GM18511 (cell line): ENCODE results near the gene CBX2.

Source experiments
- ATAC-seq: cut with Tn5 transposase; IDR thresholded peaks from one replicate; pipeline ENCODE4 v1.9.1; 2021; ENCODE audit warnings: mild to moderate bottlenecking, moderate library complexity; ENCODE audit not compliant: unreplicated experiment

CBX2 gene

GRCh38 chr17:79799174-79799537, 21.2 kb downstream of the CBX2 start:
- ATAC-seq: no peak

GRCh38 chr17:79799538-79800324, 21.8 kb downstream of the CBX2 start:
- no peak for ATAC-seq

GRCh38 chr17:79800325-79801155, 22.6 kb downstream of the CBX2 start:
- ATAC-seq: no peak

GRCh38 chr17:79801156-79802038, 23.4 kb downstream of the CBX2 start:
- ATAC-seq: no peak

- ATAC-seq: no peak
Measured at GRCh38 chr17:79802039-79802735, 24.2 kb downstream of the CBX2 start.

GRCh38 chr17:79802736-79803420, 24.9 kb downstream of the CBX2 start:
- no peak for ATAC-seq

GRCh38 chr17:79803421-79803996, 25.6 kb downstream of the CBX2 start:
- no peak for ATAC-seq

GRCh38 chr17:79803997-79804855, 26.3 kb downstream of the CBX2 start:
- ATAC-seq: peak; percentile 65

GRCh38 chr17:79804856-79805696, 27.1 kb downstream of the CBX2 start:
- ATAC-seq: no peak

GRCh38 chr17:79806446-79806760, 28.5 kb downstream of the CBX2 start:
- ATAC-seq: no peak

- no peak for ATAC-seq
Measured at GRCh38 chr17:79806863-79807720, 29.1 kb downstream of the CBX2 start.

GRCh38 chr17:79808763-79809529, 31.0 kb downstream of the CBX2 start:
- no peak for ATAC-seq

- ATAC-seq: no peak
Measured at GRCh38 chr17:79809530-79810129, 31.7 kb downstream of the CBX2 start.

- peak; percentile 81 for ATAC-seq
Measured at GRCh38 chr17:79810130-79811010, 32.4 kb downstream of the CBX2 start.
